Liver (tissue), 9 donors: ENCODE results near the gene FAM227B. TPM values are rescaled to one million over a fixed set of nuclear protein-coding genes. Genes with fewer than 3 reads are reported as not detected.
A peak's percentile ranks its signal among the peaks of the same experiment; 100 is the strongest.
"Not testable (repeated sequence)": the region's sequence is repeated elsewhere in the genome, so short reads cannot be mapped to it uniquely, and the experiment has no call there.

Experiments
- DNase-seq: peaks from one replicate; pipeline ENCODE4 v3.0.0-alpha.2; 2017; ENCODE audit warnings: low spot score
- H3K27ac ChIP-seq, 2 donors: one replicate each; pipeline ENCODE4 v1.7.0; 2013; ENCODE audit warnings: inconsistent platforms in 2 of 2, low read length in 2 of 2, control low read depth in 1 of 2, low read depth in 1 of 2, mild to moderate bottlenecking in 1 of 2
- H3K27me3 ChIP-seq, 4 donors: one replicate each; pipeline versions ENCODE4 v1.6.1 to v1.7.0; 2013; ENCODE audit warnings: low read length in 3 of 4, inconsistent platforms in 1 of 4, mild to moderate bottlenecking in 1 of 4, moderate library complexity in 1 of 4; ENCODE audit not compliant: control insufficient read depth in 4 of 4, insufficient read depth in 4 of 4
- H3K36me3 ChIP-seq, 4 donors: one replicate each; pipeline versions ENCODE4 v1.6.1 to v1.7.0; 2013; ENCODE audit warnings: low read length in 3 of 4, mild to moderate bottlenecking in 3 of 4, low read depth in 1 of 4, moderate library complexity in 1 of 4; ENCODE audit not compliant: control insufficient read depth in 4 of 4, insufficient read depth in 3 of 4
- H3K4me1 ChIP-seq, 4 donors: one replicate each; pipeline versions ENCODE4 v1.6.1 to v1.7.0; 2013; ENCODE audit warnings: low read length in 3 of 4, mild to moderate bottlenecking in 3 of 4, moderate library complexity in 1 of 4; ENCODE audit not compliant: control insufficient read depth in 4 of 4, insufficient read depth in 4 of 4
- H3K4me3 ChIP-seq, 3 donors: one replicate each; pipeline versions ENCODE4 v1.6.1 to v1.7.0; 2013; ENCODE audit warnings: low read length in 3 of 3, control low read depth in 1 of 3, low read depth in 1 of 3, mild to moderate bottlenecking in 1 of 3
- H3K9ac ChIP-seq, 2 donors: one replicate each; pipeline ENCODE4 v1.7.0; 2013; ENCODE audit warnings: low read length in 2 of 2, mild to moderate bottlenecking in 2 of 2, moderate library complexity in 2 of 2, control low read depth in 1 of 2, low read depth in 1 of 2
- H3K9me3 ChIP-seq, 4 donors: one replicate each; pipeline versions ENCODE4 v1.6.1 to v1.7.0; 2013; ENCODE audit warnings: low read length in 3 of 4; ENCODE audit not compliant: control insufficient read depth in 4 of 4
- CTCF ChIP-seq: fragments of 150-350 bp; IDR thresholded peaks from 2 replicates; pipeline ENCODE4 v1.5.1; 2017; ENCODE audit warnings: improper control_type of control experiment, low read depth, low read length; ENCODE audit not compliant: missing input control
- FOXA1 ChIP-seq: IDR thresholded peaks from 2 replicates; pipeline ENCODE4 v1.6.1; 2016; ENCODE audit warnings: antibody characterized with exemption
- FOXA2 ChIP-seq: IDR thresholded peaks from 2 replicates; pipeline ENCODE4 v1.6.1; 2016; ENCODE audit warnings: antibody characterized with exemption
- MAX ChIP-seq: IDR thresholded peaks from 2 replicates; pipeline ENCODE4 v1.6.1; 2016; ENCODE audit warnings: antibody characterized with exemption
- NR2F2 ChIP-seq: IDR thresholded peaks from 2 replicates; pipeline ENCODE4 v1.6.1; 2016; ENCODE audit warnings: antibody characterized with exemption
- RAD21 ChIP-seq, 2 donors: IDR thresholded peaks; 2 replicates each; pipeline ENCODE4 v1.6.1; 2016; ENCODE audit warnings: antibody characterized with exemption in 2 of 2, mild to moderate bottlenecking in 2 of 2
- REST ChIP-seq: IDR thresholded peaks from 2 replicates; pipeline ENCODE4 v1.6.1; 2016; ENCODE audit warnings: antibody characterized with exemption, mild to moderate bottlenecking
- RXRA ChIP-seq, 2 donors: IDR thresholded peaks; 2 replicates each; pipeline ENCODE4 v1.6.1; 2017 to 2018; ENCODE audit warnings: antibody characterized with exemption in 2 of 2, mild to moderate bottlenecking in 1 of 2
- SP1 ChIP-seq: IDR thresholded peaks from 2 replicates; pipeline ENCODE4 v1.6.1; 2018; ENCODE audit warnings: antibody characterized with exemption, mild to moderate bottlenecking
- TAF1 ChIP-seq: conservative IDR thresholded peaks from 2 replicates; pipeline ENCODE4 v1.6.1; 2016; ENCODE audit warnings: antibody characterized with exemption, mild to moderate bottlenecking
- YY1 ChIP-seq: IDR thresholded peaks from 2 replicates; pipeline ENCODE4 v1.6.1; 2016; ENCODE audit warnings: antibody characterized with exemption, mild to moderate bottlenecking
- ZBTB33 ChIP-seq: IDR thresholded peaks from 2 replicates; pipeline ENCODE4 v1.6.1; 2016; ENCODE audit warnings: antibody characterized with exemption
- WGBS: extraction: QIAGEN DNeasy Blood & Tissue Kit; methylation state at CpG from one replicate; pipeline ENCODE4 v1.1.7; 2013; 5-methylcytosine and 5-hydroxymethylcytosine counted together
- polyA plus RNA-seq, 2 donors: library from polyadenylated mRNA; stranded (reverse) in 1 of 2; unstranded in 1 of 2; fragments of 200-250 nt in 1 of 2; fragments of >200 nt in 1 of 2; fragmentation: Nextera tagmentation in 1 of 2; extraction: Ambion mirVana in 1 of 2; gene quantifications; one replicate each; pipeline versions ENCODE4 v1.2.1 to v1.2.3, GENCODE V29; 2013 to 2015
- total RNA-seq, 2 donors: library from RNA; depleted of rRNA; stranded (reverse); fragments of >200 nt; gene quantifications; one replicate each; pipeline ENCODE4 v1.2.3, GENCODE V29; 2014
- donor health status: healthy.
- donor health status: healthy.
- donor health status: healthy.
- donor health status: healthy.
- donor health status: healthy.

FAM227B gene
- total and polyA plus RNA-seq, 4 donors = 1.3 to 5.1 (median 3.8) TPM

GRCh38 chr15:49612240-49612639 is 8.4 kb downstream of the FAM227B start:
- WGBS = 97% methylated on average over 3 of the region's 3 CpGs
- not testable (repeated sequence) for H3K9me3 ChIP-seq, H3K4me1 ChIP-seq, H3K4me3 ChIP-seq, H3K27ac ChIP-seq, H3K36me3 ChIP-seq, H3K9ac ChIP-seq, DNase-seq, H3K27me3 ChIP-seq

- no peak for DNase-seq
- Histone ChIP-seq H3K27ac (no peak overlapping the region), H3K9ac (no peak overlapping the region), H3K4me3 (no peak overlapping the region), H3K9me3 (peaks cover 0 to 7% (median 0%) of the 10 kb centered on the region in 4 donors), H3K4me1 (no peaks in the 10 kb centered on the region), H3K36me3 (peaks cover 0 to 5% (median 0%) of the 10 kb centered on the region in 4 donors), H3K27me3 (no peaks in the 10 kb centered on the region)
- 95% methylated on average over 2 of the region's 2 CpGs for WGBS
- TF ChIP-seq CTCF (no peak), FOXA1 (no peak), ZBTB33 (no peak), YY1 (no peak), SP1 (no peak), FOXA2 (no peak), TAF1 (no peak)
Observed at GRCh38 chr15:49610157-49610918, 10.3 kb downstream of the FAM227B start.

- no peak for DNase-seq
- H3K27ac ChIP-seq = no peak overlapping the region
- H3K9ac ChIP-seq = no peak overlapping the region
- H3K27me3 ChIP-seq = no peaks in the 10 kb centered on the region
- no peaks in the 10 kb centered on the region for H3K4me1 ChIP-seq
- H3K9me3 ChIP-seq = no peaks in the 10 kb centered on the region
- peaks cover 0 to 2% (median 0%) of the 10 kb centered on the region in 4 donors for H3K36me3 ChIP-seq
- TF ChIP-seq RXRA (IDR thresholded peaks at IDR 0.05) (no peak), RAD21 (IDR thresholded peaks at IDR 0.05) (peak; percentile 12 to 77)
- no peak overlapping the region for H3K4me3 ChIP-seq
Observed at GRCh38 chr15:49606594-49606993, 14.0 kb downstream of the FAM227B start.

- H3K27ac ChIP-seq = no peak overlapping the region
- no peaks in the 10 kb centered on the region for H3K9me3 ChIP-seq
- peak overlapping the region in 1 of 3 donors; percentile 15 for H3K4me3 ChIP-seq
- H3K36me3 ChIP-seq = peaks cover 0 to 1% (median 0%) of the 10 kb centered on the region in 4 donors
- DNase-seq = no peak
- H3K9ac ChIP-seq = no peak overlapping the region
- H3K4me1 ChIP-seq = no peaks in the 10 kb centered on the region
- H3K27me3 ChIP-seq = no peaks in the 10 kb centered on the region
- WGBS = 96% methylated on average over 2 of the region's 2 CpGs
- TF ChIP-seq MAX (no peak), FOXA1 (no peak), REST (no peak), CTCF (no peak), NR2F2 (no peak)
Observed at GRCh38 chr15:49605588-49605987, 15.0 kb downstream of the FAM227B start.
